22Rv1 (cell line): ENCODE measurements around the gene KCNH5.
"Not testable (repeated sequence)": the region's sequence is repeated elsewhere in the genome, so short reads cannot be mapped to it uniquely, and the experiment has no call there.

ENCODE experiments used
- H3K27ac ChIP-seq: fragments of 450-650 bp; 2 replicates; pipeline ENCODE4 v1.5.1; 2017
- ZFX ChIP-seq: fragments of 450-650 bp; IDR thresholded peaks from 2 replicates; pipeline ENCODE4 v1.6.1; 2017; ENCODE audit warnings: antibody characterized with exemption, borderline replicate concordance
- TF ChIP-seq, protein P1 (sequence below): fragments of 450-650 bp; IDR thresholded peaks from 2 replicates; pipeline ENCODE4 v1.5.1; 2017; ENCODE audit warnings: mild to moderate bottlenecking

Gene KCNH5

DNA sequence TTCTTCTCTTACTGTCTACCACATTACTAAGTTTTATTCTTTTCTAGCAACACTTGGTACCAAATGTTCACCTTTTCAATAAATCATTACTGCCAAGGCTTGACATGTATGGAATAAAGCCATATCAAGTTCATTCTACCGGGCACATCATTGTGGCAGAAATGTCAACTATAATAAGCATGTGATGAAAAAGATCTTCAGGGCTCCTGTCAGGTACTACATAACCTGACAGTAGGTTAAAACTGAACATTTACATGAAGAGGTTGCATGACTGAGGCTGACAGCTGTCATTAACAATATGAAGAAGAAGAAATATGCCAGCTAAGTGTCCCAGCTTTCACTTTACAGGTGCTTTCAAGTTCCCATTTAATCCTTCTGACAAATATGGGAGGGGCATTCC, 178.9 kb downstream of the KCNH5 start:
- no peak for TF ChIP-seq ZFX
- TF ChIP-seq, protein P1, sequence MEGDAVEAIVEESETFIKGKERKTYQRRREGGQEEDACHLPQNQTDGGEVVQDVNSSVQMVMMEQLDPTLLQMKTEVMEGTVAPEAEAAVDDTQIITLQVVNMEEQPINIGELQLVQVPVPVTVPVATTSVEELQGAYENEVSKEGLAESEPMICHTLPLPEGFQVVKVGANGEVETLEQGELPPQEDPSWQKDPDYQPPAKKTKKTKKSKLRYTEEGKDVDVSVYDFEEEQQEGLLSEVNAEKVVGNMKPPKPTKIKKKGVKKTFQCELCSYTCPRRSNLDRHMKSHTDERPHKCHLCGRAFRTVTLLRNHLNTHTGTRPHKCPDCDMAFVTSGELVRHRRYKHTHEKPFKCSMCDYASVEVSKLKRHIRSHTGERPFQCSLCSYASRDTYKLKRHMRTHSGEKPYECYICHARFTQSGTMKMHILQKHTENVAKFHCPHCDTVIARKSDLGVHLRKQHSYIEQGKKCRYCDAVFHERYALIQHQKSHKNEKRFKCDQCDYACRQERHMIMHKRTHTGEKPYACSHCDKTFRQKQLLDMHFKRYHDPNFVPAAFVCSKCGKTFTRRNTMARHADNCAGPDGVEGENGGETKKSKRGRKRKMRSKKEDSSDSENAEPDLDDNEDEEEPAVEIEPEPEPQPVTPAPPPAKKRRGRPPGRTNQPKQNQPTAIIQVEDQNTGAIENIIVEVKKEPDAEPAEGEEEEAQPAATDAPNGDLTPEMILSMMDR = no peak
- no peak overlapping the region for H3K27ac ChIP-seq

DNA sequence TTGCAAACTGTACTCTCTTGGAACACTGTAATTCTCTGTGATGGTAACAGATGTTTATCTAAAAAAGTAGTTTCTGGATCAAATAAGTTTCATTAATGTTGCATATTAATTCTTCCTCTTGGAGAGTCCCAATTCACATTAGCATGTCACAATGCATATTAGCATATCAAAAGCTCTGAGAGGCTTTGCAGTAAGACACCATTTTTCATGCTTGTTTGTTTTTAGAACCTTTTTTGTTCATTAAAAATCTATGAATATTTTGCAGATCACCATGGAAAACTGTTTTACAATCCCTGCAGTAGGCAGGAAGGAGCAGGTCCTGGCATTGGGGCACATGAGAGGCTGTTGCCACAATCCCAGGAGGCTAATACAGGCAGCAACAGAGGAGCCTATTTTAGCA, 180.7 kb downstream of the KCNH5 start:
- H3K27ac ChIP-seq = no peak overlapping the region
- TF ChIP-seq, protein P1 = no peak
- no peak for TF ChIP-seq ZFX

DNA sequence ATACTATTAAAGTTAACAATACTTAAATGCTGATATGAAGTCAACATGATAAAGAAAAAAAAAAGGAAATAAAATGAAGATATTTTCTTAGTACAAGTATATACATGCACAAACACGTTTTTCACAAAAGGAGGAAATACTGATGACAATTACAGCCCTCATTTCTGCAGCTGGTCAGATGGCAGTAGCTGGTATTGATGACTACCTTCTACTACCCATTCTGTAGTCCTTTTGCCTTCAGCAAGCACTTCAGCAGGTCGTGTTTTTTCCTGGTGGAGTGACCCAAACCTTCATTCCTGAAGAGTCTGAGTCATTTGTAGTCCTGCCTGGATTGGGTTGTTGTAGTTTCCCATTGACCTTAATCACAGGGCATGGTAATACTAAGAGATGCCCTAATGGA, 187.2 kb downstream of the KCNH5 start:
- H3K27ac ChIP-seq = not testable (repeated sequence)

DNA sequence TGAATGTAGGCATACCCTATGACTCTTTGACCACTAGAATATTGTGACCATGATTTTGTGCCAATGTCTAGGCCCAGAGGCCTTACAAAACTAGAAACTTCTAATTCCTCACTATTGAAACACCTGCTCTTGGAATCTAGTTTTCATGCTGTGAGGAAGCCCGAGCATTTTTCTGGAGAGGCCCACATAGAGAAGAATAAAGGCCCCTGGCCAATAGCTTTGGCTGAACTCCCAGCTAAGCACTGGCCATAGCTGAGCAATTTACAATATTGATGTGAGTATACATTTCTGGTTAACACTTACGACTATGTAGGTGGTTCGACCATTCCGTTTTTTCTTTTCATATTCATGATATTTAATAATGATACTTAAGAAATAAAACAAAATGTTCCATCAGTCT, 190.3 kb downstream of the KCNH5 start:
- no peak overlapping the region for H3K27ac ChIP-seq
- TF ChIP-seq, protein P1 = no peak
- no peak for TF ChIP-seq ZFX

DNA sequence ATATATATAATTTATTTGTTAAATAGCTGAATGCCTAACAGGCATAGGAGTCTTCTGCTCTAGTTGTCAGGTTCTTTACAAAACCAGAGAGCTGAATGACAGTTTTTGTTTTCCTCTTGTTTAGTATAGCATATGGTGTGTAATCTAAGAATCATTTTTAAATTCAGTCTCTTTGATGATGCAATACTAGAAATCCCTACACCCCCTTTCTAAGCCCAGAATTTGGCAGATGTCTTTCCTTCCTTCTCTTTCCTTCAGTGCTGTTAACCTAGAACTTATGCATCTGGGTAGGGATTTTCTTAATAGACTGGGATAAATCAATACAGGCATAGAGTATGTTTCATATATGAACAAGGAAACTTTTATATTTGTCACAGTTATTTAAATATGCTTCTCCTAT, 198.1 kb downstream of the KCNH5 start:
- H3K27ac ChIP-seq = no peak overlapping the region
- no peak for TF ChIP-seq ZFX
- TF ChIP-seq, protein P1 = no peak

DNA sequence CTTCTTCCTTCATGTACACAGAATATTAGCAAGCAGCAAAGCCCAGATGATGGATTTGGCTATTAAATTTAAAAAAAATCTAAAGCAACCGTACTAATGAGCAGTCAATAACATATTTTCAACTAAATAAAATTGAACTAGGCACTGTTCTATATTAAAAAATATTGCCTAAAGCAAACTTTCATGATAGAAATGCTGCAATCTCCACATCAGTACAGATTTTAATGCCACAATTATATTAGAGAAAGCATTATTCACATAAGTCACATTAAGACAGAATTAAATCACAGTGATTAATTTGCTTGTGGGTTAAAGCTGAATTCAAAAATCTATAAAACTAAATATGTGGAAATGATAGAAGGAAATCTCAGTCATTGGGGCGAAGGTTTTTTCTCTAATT, 200.7 kb downstream of the KCNH5 start:
- no peak overlapping the region for H3K27ac ChIP-seq
- no peak for TF ChIP-seq ZFX
- TF ChIP-seq, protein P1 = no peak

DNA sequence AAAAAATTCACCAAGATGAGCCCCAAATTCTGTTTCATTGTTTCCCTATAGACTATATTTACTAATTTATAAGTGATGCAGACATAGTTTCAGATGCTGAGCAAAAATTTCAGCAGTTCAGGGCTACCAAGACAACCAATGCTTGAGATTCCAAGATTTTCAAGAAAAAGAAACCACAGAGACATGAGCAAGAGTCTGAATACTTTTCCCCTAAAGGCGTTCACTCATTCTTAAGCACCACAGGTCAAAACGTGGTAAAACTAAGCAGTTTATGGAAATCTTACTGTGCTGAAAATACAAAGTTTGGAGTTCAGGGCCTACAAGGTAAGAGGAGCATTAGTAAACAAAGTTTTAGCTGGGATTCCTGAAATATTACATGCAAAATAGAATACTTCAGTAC, 221.2 kb downstream of the KCNH5 start:
- TF ChIP-seq, protein P1 = no peak
- TF ChIP-seq ZFX = no peak
- H3K27ac ChIP-seq = no peak overlapping the region

DNA sequence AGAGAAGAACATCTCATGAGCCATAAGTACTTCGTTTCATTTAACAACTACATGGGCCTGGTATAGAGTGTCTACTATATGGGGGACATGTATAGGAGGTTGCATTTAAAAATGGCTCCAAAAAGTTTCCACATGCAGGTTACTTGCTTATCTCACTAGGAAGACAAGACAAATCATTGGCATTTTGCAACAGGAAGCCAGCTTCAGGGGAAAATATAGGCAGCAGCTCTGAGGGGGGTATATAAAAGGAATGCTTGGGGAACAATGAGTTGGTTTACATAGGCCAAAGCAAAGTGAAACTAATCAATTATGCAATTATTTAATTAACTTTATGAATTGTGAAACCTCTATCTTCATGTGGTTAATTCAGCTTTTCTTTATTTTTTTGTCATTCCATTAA, 225.3 kb downstream of the KCNH5 start:
- TF ChIP-seq, protein P1 = no peak
- no peak for TF ChIP-seq ZFX
- no peak overlapping the region for H3K27ac ChIP-seq
